ENCODE data around the gene PPP1R7. TPM values are rescaled to one million over a fixed set of nuclear protein-coding genes. Genes with fewer than 3 reads are reported as not detected.
A peak's percentile ranks its signal among the peaks of the same experiment; 100 is the strongest.

PPP1R7 gene
- polyA plus RNA-seq, 3 donors: 54.9 to 102 (median 84.4) TPM

DNA sequence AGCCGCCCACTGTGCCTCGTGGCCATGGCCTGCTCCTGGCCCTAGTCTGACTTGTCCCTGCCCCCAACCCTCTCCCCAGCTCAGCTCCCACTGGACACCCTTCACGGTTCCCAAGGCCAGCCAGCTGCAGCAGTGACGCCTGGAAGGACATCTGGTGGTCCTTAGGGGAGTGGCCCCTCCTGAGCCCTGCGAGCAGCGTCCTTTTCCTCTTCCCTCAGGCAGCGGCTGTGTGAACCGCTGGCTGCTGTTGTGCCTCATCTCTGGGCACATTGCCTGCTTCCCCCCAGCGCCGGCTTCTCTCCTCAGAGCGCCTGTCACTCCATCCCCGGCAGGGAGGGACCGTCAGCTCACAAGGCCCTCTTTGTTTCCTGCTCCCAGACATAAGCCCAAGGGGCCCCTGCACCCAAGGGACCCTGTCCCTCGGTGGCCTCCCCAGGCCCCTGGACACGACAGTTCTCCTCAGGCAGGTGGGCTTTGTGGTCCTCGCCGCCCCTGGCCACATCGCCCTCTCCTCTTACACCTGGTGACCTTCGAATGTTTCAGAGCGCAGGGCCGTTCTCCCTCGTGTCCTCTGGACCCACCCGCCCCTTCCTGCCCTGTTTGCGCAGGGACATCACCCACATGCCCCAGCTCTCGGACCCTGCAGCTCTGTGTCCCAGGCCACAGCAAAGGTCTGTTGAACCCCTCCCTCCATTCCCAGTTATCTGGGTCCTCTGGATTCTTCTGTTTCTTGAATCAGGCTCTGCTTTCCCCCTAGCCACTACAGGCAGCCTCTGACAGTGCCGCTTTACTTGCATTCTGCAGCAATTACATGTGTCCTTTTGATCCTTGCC is 74.0 kb downstream of the PPP1R7 start:
- no peaks in the 10 kb centered on the region for H4K20me1 ChIP-seq (ENCODE audit: insufficient read depth, low read length)
- Mint-ChIP-seq H3K27me3 (ENCODE audit: low read depth in 3 of 3) (peaks cover 8 to 19% (median 16%) of the 10 kb centered on the region in 3 donors), H3K4me3 (no peak overlapping the region), H3K27ac (peak overlapping the region in 3 of 7 donors; percentile 7 to 50 (median 24)), H3K9me3 (peaks cover 0 to 2% (median 0%) of the 10 kb centered on the region in 7 donors), H3K36me3 (peaks cover 34 to 40% of the 10 kb centered on the region in 2 donors), H3K4me1 (peaks cover 12% of the 10 kb centered on the region)
- H3K9ac ChIP-seq (ENCODE audit: insufficient read depth, low read length, poor library complexity, severe bottlenecking): no peak overlapping the region
- intact Hi-C loops (cut with micrococcal nuclease): no loop called here
- H3K79me2 ChIP-seq (ENCODE audit: insufficient read depth, low read length): no peaks in the 10 kb centered on the region
- H3K4me2 ChIP-seq (replicated peaks; ENCODE audit: extremely low read depth, low read length, poor library complexity, severe bottlenecking): no peak overlapping the region
- no peaks in the 10 kb centered on the region for H3K9me3 ChIP-seq (replicated peaks in 1 of 2; ENCODE audit: control insufficient read depth in 1 of 2, insufficient read depth in 1 of 2, low read length in 2 of 2)
- H3K27ac ChIP-seq (ENCODE audit: low read depth in 1 of 2, low read length in 2 of 2): no peak overlapping the region
- no peaks in the 10 kb centered on the region for H3K4me1 ChIP-seq (ENCODE audit: control insufficient read depth in 1 of 2, insufficient read depth in 2 of 2, low read length in 2 of 2)
- peaks cover under 1 to 8% of the 10 kb centered on the region in 2 donors for H3K27me3 ChIP-seq (ENCODE audit: control insufficient read depth in 2 of 2, insufficient read depth in 2 of 2, low read length in 2 of 2)
- H3K36me3 ChIP-seq (replicated peaks in 1 of 2; ENCODE audit: control insufficient read depth in 1 of 2, insufficient read depth in 2 of 2, low read length in 2 of 2): peaks cover 36 to 38% of the 10 kb centered on the region in 2 donors
- H2AFZ ChIP-seq (ENCODE audit: insufficient read depth, low read depth, low read length, poor library complexity, severe bottlenecking): no peak overlapping the region
- DNase-seq: no peak
- WGBS (ENCODE audit: insufficient coverage): 58% methylated on average over 20 of the region's 26 CpGs
- H3K4me3 ChIP-seq (replicated peaks in 1 of 3; ENCODE audit: low read depth in 2 of 3, low read length in 3 of 3): no peak overlapping the region
- TF ChIP-seq, protein P1, sequence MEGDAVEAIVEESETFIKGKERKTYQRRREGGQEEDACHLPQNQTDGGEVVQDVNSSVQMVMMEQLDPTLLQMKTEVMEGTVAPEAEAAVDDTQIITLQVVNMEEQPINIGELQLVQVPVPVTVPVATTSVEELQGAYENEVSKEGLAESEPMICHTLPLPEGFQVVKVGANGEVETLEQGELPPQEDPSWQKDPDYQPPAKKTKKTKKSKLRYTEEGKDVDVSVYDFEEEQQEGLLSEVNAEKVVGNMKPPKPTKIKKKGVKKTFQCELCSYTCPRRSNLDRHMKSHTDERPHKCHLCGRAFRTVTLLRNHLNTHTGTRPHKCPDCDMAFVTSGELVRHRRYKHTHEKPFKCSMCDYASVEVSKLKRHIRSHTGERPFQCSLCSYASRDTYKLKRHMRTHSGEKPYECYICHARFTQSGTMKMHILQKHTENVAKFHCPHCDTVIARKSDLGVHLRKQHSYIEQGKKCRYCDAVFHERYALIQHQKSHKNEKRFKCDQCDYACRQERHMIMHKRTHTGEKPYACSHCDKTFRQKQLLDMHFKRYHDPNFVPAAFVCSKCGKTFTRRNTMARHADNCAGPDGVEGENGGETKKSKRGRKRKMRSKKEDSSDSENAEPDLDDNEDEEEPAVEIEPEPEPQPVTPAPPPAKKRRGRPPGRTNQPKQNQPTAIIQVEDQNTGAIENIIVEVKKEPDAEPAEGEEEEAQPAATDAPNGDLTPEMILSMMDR (IDR thresholded peaks at IDR 0.05): no peak

DNA sequence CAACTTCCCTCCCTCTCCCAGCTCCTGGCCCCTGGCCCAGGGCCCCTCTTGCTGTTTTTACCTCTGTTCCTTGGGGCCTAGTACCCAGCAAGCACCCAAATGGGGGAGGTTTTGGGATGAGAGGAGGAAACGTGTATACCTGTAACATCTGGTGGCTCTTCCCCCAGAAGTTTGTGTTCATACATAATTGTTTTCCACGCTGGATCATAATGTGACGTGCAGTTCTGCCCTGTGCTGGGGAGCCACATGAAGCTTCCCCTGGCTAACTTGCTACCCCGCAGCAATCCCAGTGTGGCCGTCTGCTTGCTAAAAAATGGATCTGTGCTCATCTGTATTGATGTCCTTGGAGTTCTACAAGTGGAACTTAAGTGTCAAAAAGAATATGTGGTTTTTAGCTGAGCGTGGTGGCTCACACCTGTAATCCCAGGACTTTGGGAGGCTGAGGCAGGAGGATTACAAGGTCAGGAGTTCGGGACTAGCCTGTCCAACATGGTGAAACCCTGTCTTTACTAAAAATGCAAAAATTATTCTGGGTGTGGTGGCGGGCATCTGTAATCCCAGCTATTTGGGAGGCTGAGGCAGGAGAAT is 74.7 kb downstream of the PPP1R7 start:
- H3K4me3 ChIP-seq (replicated peaks in 1 of 3; ENCODE audit: low read depth in 2 of 3, low read length in 3 of 3): no peak overlapping the region
- H3K36me3 ChIP-seq (replicated peaks in 1 of 2; ENCODE audit: control insufficient read depth in 1 of 2, insufficient read depth in 2 of 2, low read length in 2 of 2): peaks cover 43 to 45% of the 10 kb centered on the region in 2 donors
- intact Hi-C loops (cut with micrococcal nuclease): no loop called here
- no peaks in the 10 kb centered on the region for H3K9me3 ChIP-seq (replicated peaks in 1 of 2; ENCODE audit: control insufficient read depth in 1 of 2, insufficient read depth in 1 of 2, low read length in 2 of 2)
- no peaks in the 10 kb centered on the region for H3K4me1 ChIP-seq (ENCODE audit: control insufficient read depth in 1 of 2, insufficient read depth in 2 of 2, low read length in 2 of 2)
- H3K27me3 ChIP-seq (ENCODE audit: control insufficient read depth in 2 of 2, insufficient read depth in 2 of 2, low read length in 2 of 2): peaks cover 0 to 1% of the 10 kb centered on the region in 2 donors
- peaks cover 11% of the 10 kb centered on the region for H3K4me1 Mint-ChIP-seq
- H2AFZ ChIP-seq (ENCODE audit: insufficient read depth, low read depth, low read length, poor library complexity, severe bottlenecking): no peak overlapping the region
- no peak overlapping the region for H3K4me2 ChIP-seq (replicated peaks; ENCODE audit: extremely low read depth, low read length, poor library complexity, severe bottlenecking)
- no peak for DNase-seq
- no peak overlapping the region for H3K9ac ChIP-seq (ENCODE audit: insufficient read depth, low read length, poor library complexity, severe bottlenecking)
- TF ChIP-seq, protein P1 (IDR thresholded peaks at IDR 0.05): no peak
- peak overlapping the region in 2 of 7 donors; percentile 24 to 50 for H3K27ac Mint-ChIP-seq
- H3K9me3 Mint-ChIP-seq: peaks cover 0 to 2% (median 0%) of the 10 kb centered on the region in 7 donors
- peaks cover 39 to 47% of the 10 kb centered on the region in 2 donors for H3K36me3 Mint-ChIP-seq
- H4K20me1 ChIP-seq (ENCODE audit: insufficient read depth, low read length): no peaks in the 10 kb centered on the region
- H3K27me3 Mint-ChIP-seq (ENCODE audit: low read depth in 3 of 3): peaks cover 3 to 12% (median 10%) of the 10 kb centered on the region in 3 donors
- H3K79me2 ChIP-seq (ENCODE audit: insufficient read depth, low read length): no peaks in the 10 kb centered on the region
- 92% methylated on average over 6 of the region's 8 CpGs for WGBS (ENCODE audit: insufficient coverage)
- no peak overlapping the region for H3K27ac ChIP-seq (ENCODE audit: low read depth in 1 of 2, low read length in 2 of 2)
- H3K4me3 Mint-ChIP-seq: no peak overlapping the region
